GM19468 (cell line): ENCODE data around the gene SND1.

Experiments used
- ATAC-seq: cut with Tn5 transposase; IDR thresholded peaks from one replicate; pipeline ENCODE4 v1.9.1; 2021; ENCODE audit warnings: mild to moderate bottlenecking, moderate library complexity, moderate number of reproducible peaks; ENCODE audit not compliant: unreplicated experiment; ENCODE audit errors: extremely low read depth

The SND1 gene

DNA sequence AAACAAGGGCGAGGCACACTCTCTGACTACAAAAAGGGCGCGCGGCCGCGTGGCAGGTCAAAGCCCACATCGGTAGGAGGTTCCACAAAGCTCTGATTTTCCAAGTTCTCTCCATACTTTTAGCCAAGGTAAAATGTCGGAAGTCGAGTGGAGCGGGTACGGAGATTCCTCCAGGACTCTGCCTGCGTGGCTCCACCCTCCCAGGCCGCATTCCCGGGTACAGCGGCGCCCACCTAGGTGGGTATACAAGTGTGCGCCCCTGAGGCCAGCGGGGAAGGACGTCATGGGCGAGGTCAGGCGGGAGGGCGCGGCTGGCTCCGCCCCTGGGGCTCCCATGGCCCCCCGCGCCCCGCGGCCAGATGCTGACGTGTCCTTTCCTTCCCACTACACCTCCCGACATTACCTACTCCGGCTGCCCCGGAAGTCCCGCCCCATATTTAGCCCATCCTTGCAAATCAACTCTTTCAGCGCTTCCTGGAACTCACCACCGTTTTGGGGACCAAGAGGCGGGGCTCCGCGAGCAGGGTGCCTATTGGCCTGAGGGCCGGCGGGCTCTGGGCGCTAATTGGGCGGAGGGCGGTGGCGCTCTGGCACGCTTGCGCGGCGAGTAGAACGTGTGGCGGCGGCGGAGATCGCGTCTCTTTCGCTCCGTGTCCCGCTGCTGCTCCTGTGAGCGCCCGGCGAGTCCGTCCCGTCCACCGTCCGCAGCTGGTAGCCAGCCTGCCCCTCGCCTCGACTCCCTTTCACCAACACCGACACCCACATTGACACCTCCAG lies at the start of gene SND1:
SND1 (plus strand) TSS at position 639 of the 777 bp plus-strand sequence. CDS start 180 bp downstream, outside the sequence.
- ATAC-seq: peak; percentile 95

DNA sequence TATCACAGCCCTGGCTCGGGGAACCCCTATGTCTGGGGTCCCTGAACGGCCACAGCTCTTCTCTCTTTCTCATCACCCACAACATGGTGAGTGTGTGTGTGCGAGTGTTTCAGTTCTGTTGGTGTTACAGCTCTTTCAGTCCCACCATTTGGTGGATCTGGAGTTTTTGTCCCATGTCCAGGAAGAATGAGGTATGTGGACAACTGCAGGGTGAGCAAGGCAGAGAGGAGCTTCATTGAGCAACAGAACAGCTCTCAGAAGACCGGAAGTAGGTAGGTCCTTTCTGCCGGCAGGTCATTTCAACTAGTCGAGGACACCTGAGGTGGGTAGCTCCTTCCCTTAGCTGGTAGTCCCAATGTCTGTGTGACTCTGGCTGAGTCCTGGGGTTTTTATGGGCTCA lies 43.5 kb upstream of the SND1 start:
- ATAC-seq: no peak

DNA sequence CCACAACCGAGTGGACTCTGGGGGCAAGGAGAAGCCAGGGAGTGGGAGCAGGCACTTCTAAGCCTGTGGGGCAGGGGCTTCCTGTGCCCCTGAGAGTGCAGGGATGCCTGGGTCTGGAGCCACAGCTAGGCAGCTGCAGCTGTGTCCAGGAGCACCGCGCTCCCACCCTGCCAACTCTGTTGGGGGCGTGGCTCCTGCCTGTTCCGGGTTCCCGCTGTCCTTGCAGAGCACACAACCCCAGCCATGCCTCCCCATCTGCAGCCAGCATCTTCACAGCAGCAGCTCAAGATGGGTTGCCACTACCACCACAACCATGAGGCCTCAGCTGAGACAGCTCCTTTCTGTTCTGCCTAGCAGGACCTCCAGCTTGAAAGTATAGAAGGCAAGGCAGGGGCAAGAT lies 42.7 kb upstream of the SND1 start:
- ATAC-seq: no peak

DNA sequence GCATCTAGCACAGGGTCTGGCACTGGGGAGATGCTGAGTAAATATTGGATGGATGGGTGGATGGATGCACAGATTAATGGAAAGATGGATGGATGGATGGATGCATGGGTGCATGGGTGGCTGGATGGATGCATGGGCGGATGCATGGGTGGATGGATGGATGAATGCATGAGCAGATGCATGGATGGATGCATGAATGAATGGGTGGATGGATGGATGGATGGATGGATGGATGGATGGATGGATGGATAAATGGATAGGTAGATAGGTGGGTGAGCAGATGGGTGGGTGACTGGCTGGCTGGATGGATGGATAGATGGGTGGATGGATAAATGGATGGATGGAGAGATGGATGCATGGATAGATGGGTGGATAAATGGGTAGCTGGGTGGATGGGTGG lies 39.7 kb upstream of the SND1 start:
- no peak for ATAC-seq

DNA sequence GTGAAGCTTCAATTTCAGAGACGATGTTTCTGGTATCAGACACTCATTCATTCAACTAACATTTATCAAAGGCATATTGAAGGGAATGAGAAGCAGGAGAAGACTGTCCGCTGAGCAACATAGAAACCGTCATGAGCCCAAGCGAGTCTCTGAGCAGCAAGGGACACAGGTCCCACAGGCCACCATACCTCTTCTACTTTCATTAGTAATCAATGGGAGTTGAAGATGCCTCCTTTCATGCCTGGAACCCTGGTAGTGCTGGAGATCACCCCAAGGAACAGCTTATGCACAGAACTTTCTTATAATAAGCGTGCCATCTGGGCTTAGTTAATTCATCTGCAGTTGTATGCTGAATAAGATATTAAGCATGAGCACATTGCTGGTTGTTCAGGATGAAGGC lies 35.3 kb upstream of the SND1 start:
- no peak for ATAC-seq

DNA sequence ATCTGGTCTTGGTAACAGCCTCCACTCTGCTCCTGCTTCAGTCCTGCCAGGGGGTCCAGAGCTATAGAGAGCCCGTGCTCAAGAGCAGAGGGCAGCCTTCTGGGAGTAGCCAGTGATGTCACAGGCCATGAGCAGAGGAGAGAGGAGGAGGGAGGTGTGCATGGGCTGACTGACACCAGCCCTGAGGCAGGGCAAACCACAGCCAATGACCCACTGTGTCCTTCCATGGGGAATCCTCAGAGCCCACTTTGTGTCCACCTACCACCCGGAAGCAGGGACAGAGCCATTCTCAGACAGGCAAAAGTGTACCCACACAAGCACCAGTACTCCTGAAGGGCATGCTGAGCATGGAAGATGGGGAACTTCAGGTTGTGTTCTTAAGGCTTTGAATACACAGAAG lies 34.0 kb upstream of the SND1 start, which contains the start of gene PAX4:
PAX4 (minus strand) TSS at position 101 of the 400 bp plus-strand sequence. CDS start 2,214 bp downstream, outside the sequence.
- ATAC-seq: no peak

DNA sequence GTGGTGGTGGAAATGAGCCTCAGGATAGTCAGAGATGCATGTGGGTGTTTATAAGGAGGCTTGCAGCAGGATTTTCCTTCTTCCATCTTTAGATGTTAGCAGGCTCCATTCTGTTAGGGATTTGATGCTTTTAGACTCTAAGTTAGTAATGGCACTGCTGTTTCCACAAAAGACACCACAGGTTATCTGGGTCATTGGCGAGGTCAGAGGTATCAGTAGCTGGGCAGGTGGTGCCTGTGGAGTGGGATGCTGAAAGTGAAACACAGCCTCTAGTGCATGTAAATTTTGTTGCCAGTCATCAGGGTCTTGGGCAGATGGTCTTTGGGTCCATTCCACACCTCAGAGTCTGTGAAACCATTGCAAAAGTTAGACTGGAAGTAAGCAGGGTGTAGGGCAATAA lies 33.2 kb upstream of the SND1 start:
- no peak for ATAC-seq

DNA sequence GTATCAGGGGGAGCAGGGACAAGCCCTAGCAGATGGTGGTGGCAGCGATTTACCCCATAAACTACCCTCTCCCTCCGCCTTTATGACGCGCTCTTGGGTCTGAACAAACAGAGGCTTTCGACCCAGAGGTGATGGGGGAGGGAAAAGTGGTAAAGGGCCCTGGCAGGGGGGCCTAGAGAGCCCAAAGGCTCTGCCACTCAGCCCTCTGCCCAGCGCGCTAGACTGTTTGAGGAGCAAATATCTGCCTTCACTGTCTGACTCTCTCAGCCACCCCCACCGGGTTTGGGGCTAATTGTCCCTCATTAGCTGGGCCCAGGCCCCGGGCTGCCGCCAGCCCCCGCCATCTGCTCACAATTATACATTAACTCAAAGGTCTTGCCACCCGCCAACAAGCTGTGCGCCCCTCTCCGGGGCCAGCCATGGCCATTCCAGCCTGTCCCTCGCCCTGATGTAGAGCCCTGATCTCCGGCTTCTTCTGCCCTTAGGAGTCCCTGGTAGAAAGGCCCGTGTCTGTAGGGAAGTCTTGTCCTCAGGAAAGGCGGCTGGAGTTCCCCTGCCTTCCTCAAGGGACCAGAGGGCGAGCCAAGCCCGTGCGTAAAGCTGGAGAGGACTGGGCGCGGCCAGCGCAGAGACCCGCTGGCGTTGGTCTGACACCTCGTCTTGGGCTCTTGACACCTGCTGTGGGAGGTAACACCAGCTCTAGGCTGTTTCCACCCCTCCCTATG lies 32.2 kb upstream of the SND1 start:
- no peak for ATAC-seq

DNA sequence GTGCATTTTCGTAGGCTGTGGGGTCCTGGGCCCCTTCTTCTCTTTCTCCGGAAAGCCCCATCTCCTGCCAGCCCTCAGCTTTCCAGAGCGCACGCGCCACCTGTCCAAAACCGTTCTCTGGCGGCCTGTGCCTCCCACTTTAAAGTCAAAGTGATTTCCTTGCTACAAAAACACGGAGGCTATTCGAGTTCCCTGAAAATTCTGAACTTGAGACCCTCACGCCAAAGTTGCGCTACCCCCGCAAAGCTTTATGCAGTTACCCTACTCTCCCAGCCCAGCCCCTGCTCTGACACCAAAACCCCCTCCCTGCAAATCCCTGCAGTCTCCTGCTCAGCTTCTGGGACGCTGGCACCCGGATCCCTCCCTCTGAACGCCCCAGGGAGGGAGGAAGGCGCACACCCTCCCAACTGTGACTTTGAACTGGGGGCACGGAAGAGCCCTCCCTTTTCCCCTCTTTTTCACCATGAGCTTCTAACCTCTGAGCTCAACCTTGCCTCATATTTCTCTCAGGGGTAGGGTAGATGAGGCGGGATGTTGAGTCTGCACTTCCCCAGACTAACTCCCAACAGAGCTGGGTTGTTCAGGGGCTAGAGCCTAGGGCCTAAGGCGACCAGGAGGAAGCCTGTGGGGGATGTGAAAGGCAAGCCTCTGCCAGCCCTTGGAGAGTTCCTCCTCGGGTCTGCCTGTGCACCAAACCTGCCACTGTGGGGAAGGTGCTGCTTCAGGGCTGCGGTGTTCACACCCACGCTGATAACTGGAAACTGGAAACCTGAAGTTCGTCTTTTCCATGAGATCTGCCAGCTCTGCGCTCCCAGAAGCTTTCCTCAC lies 31.4 kb upstream of the SND1 start:
- ATAC-seq: no peak

DNA sequence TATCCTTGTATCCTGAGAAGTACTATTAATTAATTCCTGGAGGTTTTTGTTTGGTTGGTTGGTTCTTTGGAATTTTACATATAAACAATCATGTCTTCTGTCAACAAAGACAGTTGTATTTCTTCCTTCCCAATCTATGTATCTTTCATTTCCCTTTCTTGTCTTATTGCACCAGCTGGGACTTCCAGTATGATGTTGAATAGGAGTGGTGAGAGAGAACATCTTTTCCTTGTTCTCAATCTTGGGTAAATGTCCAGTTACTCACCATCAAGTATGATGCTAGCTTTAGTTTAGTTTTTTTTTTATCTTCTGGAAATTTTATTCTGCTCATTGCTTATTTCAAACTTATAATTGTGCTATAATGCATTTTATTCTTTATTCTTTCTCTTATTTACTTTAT lies 26.7 kb upstream of the SND1 start:
- no peak for ATAC-seq

DNA sequence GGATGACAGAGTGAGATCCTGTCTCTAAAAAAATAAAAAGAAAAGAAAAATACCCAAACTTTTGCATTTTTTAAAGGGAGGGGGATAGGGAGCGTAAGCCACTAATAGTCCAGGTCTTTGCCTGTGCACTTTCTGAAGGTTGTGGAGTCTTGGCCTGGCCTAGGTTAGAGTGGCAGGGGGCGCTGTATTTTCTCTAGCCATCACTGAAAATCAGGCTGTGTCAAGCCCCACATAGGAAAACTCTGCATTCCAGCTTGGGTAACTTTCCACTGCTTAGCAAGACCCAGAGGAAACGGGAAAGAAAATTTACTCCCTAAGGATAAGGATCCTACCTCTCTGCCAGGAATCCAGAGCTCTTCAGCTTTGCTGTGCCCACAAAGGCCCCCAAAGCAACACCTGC lies 23.5 kb upstream of the SND1 start:
- no peak for ATAC-seq

DNA sequence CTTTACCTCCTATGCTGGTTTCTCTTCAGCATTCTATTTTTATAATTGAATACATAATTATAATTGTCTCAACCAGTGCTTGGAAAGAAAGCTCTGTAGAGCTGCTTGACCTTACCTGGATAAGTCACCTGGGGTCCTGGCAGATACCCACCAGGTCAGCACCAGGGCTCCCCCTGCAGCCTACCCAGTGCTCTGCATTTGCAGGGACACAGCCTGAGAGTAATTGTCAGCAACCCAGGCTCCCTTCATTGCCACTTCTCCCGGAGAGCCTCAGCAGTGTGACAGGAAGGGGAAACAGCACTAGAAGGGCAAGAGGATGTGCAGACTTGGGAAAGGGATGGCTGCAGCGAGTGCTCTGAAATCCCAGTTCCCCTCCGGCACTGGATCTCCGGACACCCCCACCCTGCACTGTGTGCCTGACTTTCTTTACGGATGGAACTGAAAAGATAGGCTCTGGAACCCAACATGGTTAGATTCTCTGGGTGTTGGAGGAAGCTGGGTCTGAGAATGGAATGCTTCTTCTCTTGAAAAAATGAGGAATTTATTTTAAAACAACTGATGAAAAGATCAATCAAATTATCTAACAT lies 22.6 kb upstream of the SND1 start:
- no peak for ATAC-seq

DNA sequence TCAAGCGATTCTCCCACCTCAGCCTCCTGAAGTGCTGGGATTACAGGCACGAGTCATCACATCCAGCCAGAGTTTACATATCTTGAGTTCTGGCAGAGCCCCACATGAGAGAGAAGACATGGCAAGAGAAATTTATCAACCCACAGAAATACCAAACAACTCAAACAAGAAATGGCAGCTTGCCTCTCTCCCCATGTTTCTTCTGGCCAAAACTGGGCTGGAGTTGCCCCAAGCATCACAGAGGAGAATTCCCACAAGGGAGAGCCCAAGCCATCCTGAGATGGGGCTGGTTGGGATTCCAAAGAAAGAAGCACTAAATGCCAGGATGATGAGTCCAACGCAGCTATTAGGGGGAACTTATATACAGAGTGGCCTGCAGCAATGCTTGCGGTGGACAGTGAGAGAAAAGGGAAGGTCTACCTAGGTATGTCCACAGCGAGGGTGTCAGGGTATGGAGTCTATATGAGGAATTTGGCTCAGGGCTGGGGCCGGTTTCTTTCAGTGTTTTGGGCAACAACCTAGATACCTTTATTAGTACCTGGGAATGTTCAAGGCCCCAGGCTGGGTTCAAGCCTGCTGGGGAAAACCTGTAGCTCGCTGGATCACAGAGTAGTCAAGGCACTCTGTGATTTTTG lies 19.6 kb upstream of the SND1 start:
- ATAC-seq: no peak

DNA sequence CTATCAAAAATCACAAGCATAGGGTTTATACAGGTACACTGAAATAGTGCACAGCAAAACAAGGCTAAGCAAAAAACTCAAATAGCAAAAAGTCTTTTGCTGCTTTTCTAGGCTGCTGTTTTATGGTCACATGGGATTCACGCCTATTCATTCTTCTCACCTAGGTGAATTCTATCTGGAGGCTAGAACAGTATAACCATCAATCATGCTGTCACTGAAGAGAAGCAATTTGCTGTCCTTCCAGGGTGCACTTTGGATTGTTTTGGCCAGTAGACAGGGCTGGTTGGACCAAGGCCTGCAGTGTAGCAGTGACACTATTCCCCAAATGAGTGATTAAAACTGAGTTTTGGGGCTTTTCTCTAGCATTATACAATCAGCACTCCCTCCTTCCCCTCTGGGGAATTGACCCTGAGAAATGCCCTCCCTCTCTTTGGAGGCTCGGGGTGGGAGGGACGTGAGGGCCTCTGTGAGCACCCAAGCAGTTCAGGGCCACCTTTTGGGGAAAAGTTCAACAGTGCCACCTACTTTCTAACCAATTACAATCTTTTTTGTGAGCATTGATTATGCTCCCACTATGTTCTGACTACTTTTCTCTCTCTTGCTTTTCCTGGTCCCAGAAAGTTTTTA lies 16.2 kb upstream of the SND1 start:
- ATAC-seq: no peak

DNA sequence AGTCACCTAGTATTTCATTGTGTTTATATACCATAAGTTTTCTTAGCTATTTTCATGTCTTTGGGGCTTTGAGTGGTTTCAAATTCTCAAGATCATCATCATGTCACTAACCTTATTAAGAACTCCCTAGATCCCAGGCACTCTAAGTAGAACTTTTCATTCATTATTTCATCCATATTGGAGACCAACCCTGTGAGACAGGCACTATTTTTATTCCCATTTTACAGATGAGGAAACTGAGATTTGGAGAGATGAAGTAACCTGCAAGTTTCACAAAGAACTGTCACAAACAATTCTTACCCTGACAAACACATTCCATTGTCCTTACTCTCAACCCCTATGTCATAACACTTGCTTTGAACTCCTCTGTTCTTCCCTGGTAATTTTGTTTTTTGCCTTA lies 13.8 kb upstream of the SND1 start:
- ATAC-seq: no peak

DNA sequence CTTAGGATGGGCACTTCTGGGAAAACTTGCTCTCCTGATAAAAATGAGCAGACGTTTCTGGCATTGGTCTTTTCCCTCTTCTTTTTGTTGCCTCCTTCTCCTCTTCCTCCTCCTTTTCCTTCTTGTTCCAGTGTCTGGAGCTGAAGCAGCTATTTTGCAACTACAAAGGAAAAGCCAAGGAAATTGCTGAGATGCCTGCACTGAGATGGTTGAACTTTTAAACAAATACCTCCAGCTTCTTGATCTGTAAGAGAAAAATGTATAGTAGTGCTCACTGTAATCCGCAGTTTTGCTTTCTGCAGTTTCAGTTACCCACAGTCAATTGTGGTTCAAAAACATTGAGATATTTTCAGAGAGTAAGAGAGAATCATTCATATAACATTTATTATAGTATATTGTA lies 7.5 kb upstream of the SND1 start:
- ATAC-seq: no peak

DNA sequence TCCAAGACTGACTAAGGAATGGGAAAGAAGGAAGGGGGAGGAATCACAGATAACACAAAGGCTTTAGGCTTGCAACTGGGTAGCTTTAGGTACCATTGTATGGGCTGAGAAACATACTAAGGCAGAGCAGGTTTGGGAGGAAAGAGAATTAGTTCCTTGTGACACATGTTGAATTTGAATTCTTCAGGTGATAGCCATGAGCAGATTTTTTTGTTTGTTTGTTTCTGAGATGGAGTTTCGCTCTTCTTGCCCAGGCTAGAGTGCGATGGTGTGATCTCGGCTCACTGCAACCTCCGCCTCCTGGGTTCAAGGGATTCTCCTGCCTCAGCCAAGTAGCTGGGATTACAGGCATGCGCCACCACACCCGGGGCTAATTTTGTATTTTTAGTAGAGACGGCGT lies 4.4 kb upstream of the SND1 start:
- ATAC-seq: no peak

DNA sequence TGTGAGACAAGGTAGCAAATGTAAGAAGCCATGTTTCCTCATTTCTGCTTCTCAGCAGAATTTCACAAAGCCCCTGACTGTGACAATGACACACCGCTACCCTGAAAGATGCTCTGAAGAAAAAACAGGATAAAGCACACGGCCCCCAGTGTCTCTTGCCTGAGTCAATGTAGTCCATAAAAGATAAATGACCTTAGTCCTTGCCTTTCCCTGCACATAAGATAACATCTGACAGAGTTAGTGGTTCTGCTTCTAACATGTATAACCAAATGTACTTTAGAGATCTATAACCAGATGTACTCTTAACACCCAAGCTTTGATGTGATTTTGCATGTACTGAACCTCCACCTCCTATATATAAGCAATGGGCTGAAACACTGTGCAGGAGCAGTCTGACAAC lies 3.0 kb upstream of the SND1 start:
- no peak for ATAC-seq

DNA sequence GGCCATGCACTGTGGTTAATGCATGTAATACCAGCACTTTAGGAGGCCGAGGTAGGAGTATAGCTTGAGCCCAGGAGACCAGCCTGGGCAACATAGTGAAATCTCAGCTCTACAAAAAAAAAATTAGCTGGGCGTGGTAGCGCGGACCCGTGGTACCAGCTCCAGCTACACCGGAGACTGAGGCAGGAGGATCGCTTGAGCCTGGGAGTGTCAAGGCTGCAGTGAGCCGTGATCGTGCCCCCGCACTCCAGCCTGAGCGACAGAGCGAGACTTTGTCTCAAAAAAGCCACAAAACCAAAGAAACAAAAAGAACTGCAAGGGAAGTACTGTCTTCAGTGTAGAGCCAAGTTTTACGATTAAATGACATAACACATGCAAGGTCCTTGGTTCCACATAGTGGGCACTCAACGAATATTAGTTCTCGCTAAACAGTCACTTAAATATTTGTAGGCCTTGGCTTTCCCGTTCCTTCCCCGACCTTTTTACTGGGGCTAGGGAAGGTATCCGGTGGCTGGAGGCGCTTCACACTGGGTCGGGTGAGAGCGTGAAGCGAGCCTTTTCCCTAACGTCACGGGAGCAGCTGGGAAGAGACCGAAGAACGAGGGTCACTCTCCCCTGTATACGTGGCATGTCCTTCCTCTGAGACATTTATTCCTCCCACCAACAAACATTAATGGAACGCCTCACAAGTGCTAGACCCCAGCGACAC lies 993 bp upstream of the SND1 start:
- ATAC-seq: no peak
